GM19468 (cell line): Measurements from ENCODE around the gene ARHGEF10L.

ENCODE experiments used
- ATAC-seq: cut with Tn5 transposase; IDR thresholded peaks from one replicate; pipeline ENCODE4 v1.9.1; 2021; ENCODE audit warnings: mild to moderate bottlenecking, moderate library complexity, moderate number of reproducible peaks; ENCODE audit not compliant: unreplicated experiment; ENCODE audit errors: extremely low read depth

Gene ARHGEF10L

GRCh38 chr1:17690906-17691634, 151.6 kb downstream of the ARHGEF10L start:
- ATAC-seq, result no peak

GRCh38 chr1:17692645-17693044, 153.1 kb downstream of the ARHGEF10L start:
- ATAC-seq, result no peak

- ATAC-seq, result no peak
These were observed 157.2 kb downstream of the ARHGEF10L start for GRCh38 chr1:17696417-17697301.

GRCh38 chr1:17697458-17697857, 158.0 kb downstream of the ARHGEF10L start:
- ATAC-seq, result no peak

- ATAC-seq, result no peak
These were observed 160.1 kb downstream of the ARHGEF10L start for GRCh38 chr1:17699581-17699980.

- ATAC-seq, result no peak
These were observed 161.7 kb downstream of the ARHGEF10L start for GRCh38 chr1:17700945-17701810.

GRCh38 chr1:17704176-17704575, 164.7 kb downstream of the ARHGEF10L start:
- no peak for ATAC-seq

GRCh38 chr1:17706445-17706844, 166.9 kb downstream of the ARHGEF10L start:
- ATAC-seq, result no peak

- ATAC-seq, result no peak
These were observed 170.5 kb downstream of the ARHGEF10L start for GRCh38 chr1:17709981-17710380.

GRCh38 chr1:17710889-17711576, 171.5 kb downstream of the ARHGEF10L start:
- ATAC-seq, result no peak

- ATAC-seq, result no peak
These were observed 172.0 kb downstream of the ARHGEF10L start for GRCh38 chr1:17711577-17711910.

- no peak for ATAC-seq
These were observed 172.4 kb downstream of the ARHGEF10L start for GRCh38 chr1:17711941-17712340.

GRCh38 chr1:17713993-17714392, 174.5 kb downstream of the ARHGEF10L start:
- no peak for ATAC-seq

- no peak for ATAC-seq
These were observed 178.4 kb downstream of the ARHGEF10L start for GRCh38 chr1:17717594-17718535.

GRCh38 chr1:17719874-17720273, 180.4 kb downstream of the ARHGEF10L start:
- ATAC-seq, result no peak

GRCh38 chr1:17721444-17721843, 181.9 kb downstream of the ARHGEF10L start:
- ATAC-seq, result no peak

GRCh38 chr1:17723684-17724083, 184.2 kb downstream of the ARHGEF10L start:
- no peak for ATAC-seq

GRCh38 chr1:17724150-17724549, 184.7 kb downstream of the ARHGEF10L start:
- ATAC-seq, result no peak
